CD4-positive, alpha-beta T cell treated with Interleukin-6 for 4 hours (primary cell): ENCODE data around the gene REXO5.

Source experiments
- DNase-seq: peaks from one replicate; pipeline ENCODE4 v3.0.0-alpha.2; 2020; ENCODE audit warnings: mixed read lengths

The REXO5 gene

DNA sequence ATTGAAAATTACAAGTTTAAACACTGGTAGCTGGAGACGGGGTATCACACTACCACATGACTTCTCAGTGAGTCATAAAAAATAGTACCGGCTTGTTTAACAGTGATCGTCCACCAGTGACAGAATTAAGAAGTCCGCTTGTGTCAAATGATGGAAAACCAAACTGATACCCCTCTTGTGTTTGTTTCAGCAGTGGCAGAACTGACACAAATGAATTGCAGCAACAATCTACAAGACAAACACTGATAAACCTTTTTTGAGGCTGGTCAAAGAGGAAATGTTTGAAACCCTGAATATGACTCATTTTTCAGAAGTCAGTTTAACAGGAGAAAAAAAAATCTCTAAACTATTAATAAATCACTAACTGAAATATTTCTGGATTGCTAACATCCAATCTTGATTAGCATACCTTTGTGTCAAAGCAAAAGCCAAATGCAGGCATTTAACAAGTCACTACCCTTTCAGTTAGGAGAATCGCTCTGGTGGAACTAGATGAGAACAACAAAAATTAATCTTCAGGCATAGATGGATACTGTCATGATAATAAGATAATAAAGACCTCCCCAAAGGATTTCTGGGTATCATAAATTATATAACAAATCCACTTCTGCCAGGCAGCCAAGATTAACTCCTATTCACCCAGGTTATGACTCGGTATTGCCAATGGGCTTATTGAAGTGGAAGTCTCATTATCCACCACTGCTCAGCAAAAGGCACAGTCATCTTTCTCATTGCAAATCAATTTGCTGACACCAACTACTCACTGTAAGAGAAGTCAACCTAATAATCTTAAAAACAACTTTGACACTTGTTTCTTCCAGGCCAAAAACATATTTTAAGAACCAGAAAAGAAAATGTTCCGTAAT is 73.1 kb downstream of the REXO5 start:
- no peak for DNase-seq

DNA sequence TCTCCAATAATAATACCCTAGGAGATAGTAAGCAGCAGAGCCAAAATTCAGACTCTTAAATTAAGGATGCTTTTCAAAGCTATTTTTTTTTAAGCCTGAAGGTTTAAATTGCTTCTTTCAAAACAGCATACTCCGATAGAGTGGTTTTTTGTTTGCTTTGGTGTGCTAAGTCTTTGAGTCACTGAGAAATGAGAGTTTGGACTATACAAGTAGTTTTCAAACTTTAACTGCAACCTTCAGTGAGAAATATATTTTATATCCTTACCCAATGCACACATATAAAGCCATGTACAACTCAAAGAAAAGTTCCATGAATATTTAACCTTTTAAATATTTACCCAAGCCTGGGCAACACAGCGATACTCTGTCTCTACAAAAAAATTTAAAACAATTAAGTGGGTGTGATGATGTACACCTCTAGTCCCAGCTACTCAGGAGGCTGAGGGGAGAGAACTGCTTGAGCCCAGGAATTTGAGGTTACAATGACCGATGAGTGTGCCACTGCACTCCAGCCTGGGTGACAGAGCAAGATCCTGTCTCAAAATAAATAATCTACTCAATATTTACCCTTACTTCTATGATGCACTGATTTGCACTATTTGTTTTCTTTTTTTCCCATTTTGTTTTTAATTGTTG is 74.7 kb downstream of the REXO5 start:
- no peak for DNase-seq

DNA sequence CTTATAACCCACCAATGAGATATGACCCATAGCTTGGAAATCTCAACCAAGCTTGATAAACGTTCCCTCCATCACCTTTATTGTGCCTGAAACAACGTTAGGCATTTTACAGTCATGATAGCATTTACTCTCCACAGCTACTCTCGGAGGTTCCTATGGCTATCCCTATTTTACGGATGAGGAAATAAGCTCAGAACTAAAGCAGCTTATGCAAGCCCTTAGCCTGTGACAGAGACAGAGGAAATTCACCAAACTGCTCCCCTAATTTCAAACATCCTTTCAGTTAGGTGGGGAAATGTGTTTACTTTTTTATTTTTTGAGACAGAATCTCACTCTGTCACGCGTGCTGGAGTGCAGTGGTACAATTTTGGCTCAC is 75.2 kb downstream of the REXO5 start:
- no peak for DNase-seq

DNA sequence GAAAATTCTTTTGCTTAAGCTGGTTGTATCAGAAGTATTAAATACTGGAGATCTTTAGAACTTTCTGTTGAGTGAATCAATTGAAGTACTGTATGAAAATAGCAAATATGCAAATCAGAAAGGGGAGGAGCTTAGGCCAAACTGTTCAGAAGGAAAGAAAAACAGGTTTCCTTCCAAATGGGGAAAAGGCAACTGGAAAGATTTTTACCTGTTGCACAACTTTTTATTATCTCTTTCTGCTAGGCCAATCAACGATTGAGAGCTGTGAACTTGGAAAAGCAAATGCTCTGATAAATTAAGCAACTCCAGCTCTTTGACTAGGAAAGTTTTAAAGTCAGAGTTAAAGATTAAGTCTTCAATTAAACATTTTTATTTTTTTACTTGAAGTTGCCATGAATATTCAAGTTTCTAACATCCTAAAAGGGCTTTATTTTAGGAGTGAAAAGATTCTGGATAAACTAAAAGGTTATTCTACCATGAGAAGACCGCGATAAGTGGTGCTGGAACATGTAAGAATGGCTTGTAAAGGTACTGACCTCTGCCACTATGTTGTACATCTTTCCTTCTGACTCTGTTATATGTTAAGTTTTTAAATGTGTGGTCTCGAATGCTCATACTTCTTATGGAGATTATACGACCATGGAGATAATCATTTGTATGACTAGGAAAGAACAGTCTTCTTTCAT is 77.4 kb downstream of the REXO5 start:
- DNase-seq = no peak

DNA sequence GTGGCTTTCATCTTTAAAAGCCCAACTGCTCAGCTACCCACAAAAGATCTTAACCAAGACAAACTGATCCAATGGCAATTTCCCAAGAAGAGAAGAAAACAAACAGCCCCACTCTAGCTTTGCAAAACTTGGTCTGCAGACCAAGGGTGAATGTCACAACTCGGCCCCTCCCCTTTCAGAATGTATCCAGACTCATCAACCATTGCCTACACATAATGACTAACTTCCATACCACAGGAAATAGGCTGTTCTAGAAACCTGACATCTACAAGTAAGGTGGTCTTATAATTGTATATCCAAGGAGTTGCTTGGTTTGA is 77.9 kb downstream of the REXO5 start:
- no peak for DNase-seq

DNA sequence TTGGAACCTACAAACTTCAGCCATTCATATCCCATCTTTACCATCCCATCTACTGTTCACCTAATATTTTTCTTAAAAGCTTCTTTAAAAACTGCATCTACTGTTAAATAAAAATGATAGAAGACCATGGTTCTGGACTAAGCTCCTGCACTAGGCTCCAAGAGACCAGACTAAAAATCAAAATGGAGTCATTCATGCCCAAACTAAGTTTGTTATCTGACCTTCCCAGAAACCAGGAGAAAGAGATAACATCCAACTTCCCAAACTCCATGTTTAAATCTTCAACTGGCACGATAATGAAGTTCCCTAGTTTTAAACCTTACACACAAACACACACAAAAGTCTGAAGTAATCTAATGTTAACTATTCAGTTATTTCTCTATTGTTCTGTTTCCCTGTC is 80.0 kb downstream of the REXO5 start:
- DNase-seq = no peak

DNA sequence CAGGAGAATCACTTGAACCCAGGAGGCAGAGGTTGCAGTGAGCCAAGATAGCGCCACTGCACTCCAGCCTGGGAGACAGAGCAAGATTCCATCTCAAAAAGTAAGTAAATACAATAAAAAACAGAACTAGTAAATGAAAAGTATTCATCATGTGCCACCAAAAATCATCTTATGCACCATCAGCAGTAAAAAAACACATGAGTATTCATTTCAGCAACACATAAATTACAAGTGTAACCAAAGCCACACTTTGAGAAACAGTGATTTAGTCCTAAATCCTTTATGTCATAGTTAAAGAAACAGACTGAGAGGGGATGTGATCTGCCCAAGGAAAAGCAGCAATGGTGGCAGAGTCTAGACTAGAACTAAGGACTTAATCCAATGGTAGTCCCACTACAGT is 80.9 kb downstream of the REXO5 start:
- DNase-seq = no peak

DNA sequence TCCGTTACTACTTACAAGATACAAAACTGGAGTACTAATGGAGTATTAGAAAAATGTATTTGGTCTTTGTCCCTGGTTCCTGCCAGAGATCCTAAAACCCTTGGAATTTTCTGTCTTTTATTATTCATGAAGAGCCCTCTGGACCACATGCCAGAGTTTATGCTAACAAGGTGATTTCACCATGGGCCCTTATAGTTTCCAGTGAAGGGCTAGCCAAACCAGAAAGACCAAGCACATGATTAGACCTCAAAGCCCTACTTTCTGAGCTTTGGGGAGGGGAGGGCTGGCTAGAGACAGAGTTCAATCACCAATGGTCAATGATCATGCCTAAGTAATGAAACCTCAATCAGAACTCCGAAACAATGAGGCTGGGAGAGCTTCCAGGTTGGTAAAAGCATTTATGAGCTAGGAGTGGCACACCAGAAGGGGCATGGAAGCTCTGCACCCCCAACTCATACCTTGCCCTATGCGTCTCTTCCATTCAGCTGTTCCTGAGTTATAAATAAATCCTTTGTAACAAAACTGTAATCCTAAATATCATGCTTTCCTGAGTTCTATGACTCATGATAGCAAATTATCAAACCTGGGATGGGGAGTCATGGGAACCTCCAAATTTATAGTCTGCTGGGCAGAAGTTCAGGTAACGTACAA is 83.4 kb downstream of the REXO5 start:
- no peak for DNase-seq

DNA sequence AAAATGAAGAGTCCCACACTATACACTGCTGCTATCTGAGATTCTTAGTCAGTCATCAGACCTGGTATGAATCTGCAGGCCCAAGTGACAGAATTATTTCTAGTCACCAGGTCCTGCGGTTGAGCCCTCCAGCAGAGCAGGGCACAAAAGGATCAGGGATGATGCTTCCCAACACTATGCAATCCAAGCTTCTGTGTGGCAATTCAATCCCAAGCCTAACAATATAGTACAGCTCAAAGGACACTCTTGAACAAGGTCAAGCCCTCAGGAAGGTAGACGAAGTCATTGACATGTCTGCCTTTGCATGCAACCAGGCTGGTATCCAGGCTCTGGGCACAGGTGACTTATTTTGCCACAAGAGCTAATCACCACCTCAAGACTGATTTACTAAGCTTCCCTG is 88.1 kb downstream of the REXO5 start:
- DNase-seq = no peak

DNA sequence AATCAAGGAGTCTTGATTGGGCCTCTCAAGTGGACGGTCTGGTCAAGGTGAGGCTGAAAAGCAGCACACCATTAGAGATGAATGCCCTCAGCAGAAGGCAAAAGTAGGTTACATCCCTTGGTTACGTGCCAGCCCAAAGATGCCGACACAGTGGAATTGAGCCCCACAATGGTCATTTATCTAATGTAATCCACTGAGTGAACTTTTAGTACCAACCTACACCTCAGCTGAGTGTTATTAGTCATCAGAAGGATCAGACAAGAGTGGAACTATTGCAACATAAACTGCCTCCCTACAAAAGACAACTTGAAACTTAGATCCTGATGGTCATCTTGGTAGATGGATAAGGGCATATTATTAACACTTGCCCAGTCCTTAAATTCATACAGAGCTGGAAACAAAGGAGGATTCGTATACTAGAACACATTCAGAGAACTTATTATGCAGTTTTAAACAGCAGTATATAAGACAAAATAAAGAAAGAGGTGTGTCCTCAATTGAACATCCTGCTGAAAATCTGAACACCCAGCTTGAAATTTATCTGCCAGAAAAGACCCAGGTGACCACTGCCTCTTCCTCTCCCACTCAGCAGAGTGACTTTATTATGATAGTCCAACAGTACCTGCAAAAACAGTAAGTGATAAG is 91.0 kb downstream of the REXO5 start:
- DNase-seq = no peak

DNA sequence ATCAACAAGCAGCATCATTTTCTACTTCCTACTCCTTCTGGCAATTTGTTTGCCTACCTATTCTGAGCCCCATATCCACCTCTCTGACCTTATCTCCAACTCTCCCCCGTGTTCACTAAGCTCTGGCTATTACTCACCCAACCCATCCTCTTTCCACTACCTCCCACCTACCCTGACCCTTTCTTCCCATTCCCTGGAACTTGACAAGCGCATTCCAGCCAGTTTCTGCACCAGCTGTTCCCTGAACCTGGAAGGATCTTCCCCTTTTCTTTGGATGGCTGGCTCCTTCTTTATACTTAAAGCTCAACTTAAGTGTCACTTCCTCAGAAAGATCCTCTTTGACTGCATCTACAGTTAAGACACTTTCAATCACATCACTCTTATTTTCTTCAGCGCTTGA is 91.6 kb downstream of the REXO5 start:
- no peak for DNase-seq

DNA sequence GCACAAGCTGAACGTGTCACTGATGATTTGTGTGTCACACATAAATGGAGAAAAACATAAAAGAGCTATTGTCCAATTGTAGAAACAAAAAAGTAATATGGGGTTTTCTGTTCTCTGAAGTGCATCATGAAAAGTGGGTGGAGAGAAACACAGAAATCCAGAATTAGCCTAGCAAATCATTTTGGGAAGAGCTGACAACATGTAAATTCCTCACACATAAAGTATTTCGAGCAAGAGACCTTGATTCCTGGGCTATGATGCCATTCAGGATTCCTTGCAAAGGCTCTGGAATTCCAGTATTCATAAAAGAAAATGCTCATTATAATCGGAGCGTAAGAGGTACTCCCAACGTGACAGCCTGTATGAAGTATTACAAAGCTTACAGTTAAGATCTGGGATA is 92.7 kb downstream of the REXO5 start:
- DNase-seq = no peak
